IMR-90 (cell line): ENCODE data around the gene CLBA1. TPM values are rescaled to one million over a fixed set of nuclear protein-coding genes. Genes with fewer than 3 reads are reported as not detected.

Source experiments
- FOS ChIP-seq: fragments of 150-350 bp; IDR thresholded peaks from 2 replicates; pipeline ENCODE4 v1.6.1; 2016; ENCODE audit warnings: low read depth, low read length
- RCOR1 ChIP-seq: IDR thresholded peaks from 2 replicates; pipeline ENCODE4 v1.6.1; 2012; ENCODE audit warnings: mild to moderate bottlenecking, low read length, improper control_type of control experiment; ENCODE audit not compliant: insufficient replicate concordance
- SMC3 ChIP-seq: fragments of 150-350 bp; IDR thresholded peaks from 2 replicates; pipeline ENCODE4 v1.6.1; 2016; ENCODE audit warnings: low read depth, mild to moderate bottlenecking, antibody characterized with exemption, low read length, moderate library complexity
- polyA plus RNA-seq, 3 experiments: library from polyadenylated mRNA; depleted of rRNA; stranded (reverse); fragments of >200 nt; gene quantifications; 2 replicates each; pipeline ENCODE4 v1.2.3, GENCODE V29; 2012; ENCODE audit warnings: low replicate concordance in 1 of 3
- total RNA-seq: library from RNA; depleted of rRNA; stranded (reverse); fragments of >200 nt; gene quantifications from 2 replicates; pipeline ENCODE4 v1.2.3, GENCODE V29; 2012

Gene CLBA1
- total and polyA plus RNA-seq, 2 of the 4 experiments (the other 2 are of a cell fraction): 2.7 to 6.2 TPM

DNA sequence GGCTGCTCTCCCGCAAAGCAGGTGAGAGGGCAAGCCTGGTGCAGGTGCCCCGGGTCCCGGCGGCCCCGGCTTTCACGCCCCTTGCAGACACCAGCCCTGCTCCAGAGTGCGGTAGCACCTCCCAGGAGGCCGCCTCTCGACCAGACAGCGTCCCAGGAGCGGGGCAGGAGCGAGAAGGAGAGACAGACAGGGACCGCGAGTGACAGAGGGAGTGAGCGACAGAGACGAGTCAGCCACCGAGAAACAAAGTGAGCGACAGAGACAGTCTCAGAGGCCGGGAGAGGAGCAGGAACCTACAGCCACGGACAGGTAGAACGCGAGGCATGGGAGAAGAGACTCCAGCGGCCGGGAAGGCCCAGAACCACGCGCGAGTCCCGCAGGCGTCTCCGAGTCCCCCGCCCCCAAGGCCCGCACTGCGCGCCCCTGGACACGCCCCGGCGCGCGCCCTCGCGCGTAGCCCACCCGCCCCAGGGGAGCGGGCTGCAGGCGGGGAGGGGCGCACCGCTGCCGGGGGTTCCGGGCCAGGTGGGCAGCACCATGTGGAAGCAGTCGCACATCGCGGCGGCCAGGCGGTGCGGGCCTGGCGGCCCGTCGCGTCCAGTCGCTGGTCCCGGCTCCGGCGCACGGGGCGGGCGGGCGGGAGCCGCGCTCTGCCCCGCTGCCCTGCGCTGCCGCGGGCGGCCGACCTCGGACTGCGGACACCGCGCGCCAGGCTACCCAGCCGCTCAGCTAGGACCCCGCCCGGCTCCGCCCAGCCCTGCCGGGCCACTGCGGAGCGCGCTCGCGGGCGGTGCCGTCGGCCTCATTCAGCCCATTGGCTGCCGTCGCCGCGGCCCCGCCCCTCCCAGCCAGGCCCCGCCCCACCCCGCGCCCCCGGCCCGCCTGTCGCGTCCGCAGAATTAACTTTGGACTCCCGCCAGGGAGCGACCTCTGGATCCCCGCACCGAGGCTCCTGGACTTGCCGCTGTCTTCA lies 7.6 kb upstream of the CLBA1 start, which contains the start of gene AHNAK2 (continued):
- TF ChIP-seq SMC3 (no peak), FOS (no peak), RCOR1 (no peak)
